HG02571 (cell line): ENCODE data around the gene TSPAN33.
A peak's percentile ranks its signal among the peaks of the same experiment; 100 is the strongest.

ENCODE experiments used
- ATAC-seq: cut with Tn5 transposase; IDR thresholded peaks from one replicate; pipeline ENCODE4 v1.9.1; 2021; ENCODE audit warnings: mild to moderate bottlenecking, moderate library complexity; ENCODE audit not compliant: unreplicated experiment

TSPAN33 gene

GRCh38 chr7:129134356-129134987 lies 10.0 kb upstream of the TSPAN33 start:
- ATAC-seq: no peak

GRCh38 chr7:129136887-129137642 lies 7.4 kb upstream of the TSPAN33 start:
- no peak for ATAC-seq

GRCh38 chr7:129143724-129144094 lies 798 bp upstream of the TSPAN33 start:
- ATAC-seq: no peak

GRCh38 chr7:129144834-129145668 lies 544 bp downstream of the TSPAN33 start:
- peak; percentile 13 for ATAC-seq

GRCh38 chr7:129146237-129146979 lies 1.9 kb downstream of the TSPAN33 start:
- ATAC-seq: peak; percentile 55

GRCh38 chr7:129147731-129148130 lies 3.2 kb downstream of the TSPAN33 start:
- no peak for ATAC-seq

GRCh38 chr7:129149511-129149910 lies 5.0 kb downstream of the TSPAN33 start:
- ATAC-seq: no peak

- ATAC-seq: no peak
Observed at GRCh38 chr7:129150199-129150996, 5.9 kb downstream of the TSPAN33 start.

- ATAC-seq: no peak
Observed at GRCh38 chr7:129157651-129158050, 13.1 kb downstream of the TSPAN33 start.

- ATAC-seq: no peak
Observed at GRCh38 chr7:129159539-129159938, 15.0 kb downstream of the TSPAN33 start.

GRCh38 chr7:129160161-129160905 lies 15.8 kb downstream of the TSPAN33 start:
- no peak for ATAC-seq

- ATAC-seq: no peak
Observed at GRCh38 chr7:129161524-129162225, 17.2 kb downstream of the TSPAN33 start.

GRCh38 chr7:129162732-129163131 lies 18.2 kb downstream of the TSPAN33 start:
- no peak for ATAC-seq

- no peak for ATAC-seq
Observed at GRCh38 chr7:129163875-129164544, 19.5 kb downstream of the TSPAN33 start.

GRCh38 chr7:129166745-129167144 lies 22.2 kb downstream of the TSPAN33 start:
- no peak for ATAC-seq

GRCh38 chr7:129167817-129168216 lies 23.3 kb downstream of the TSPAN33 start:
- no peak for ATAC-seq

GRCh38 chr7:129168231-129169021 lies 23.9 kb downstream of the TSPAN33 start:
- no peak for ATAC-seq
